Astrocyte of the spinal cord (primary cell): Measurements from ENCODE around the gene CACNB4.

Source experiments
- DNase-seq: peaks from one replicate; pipeline ENCODE4 v3.0.0; 2011; ENCODE audit warnings: low read depth, low spot score
- H3K4me3 ChIP-seq: 2 replicates; pipeline ENCODE4 v1.5.1; 2011; ENCODE audit warnings: low read depth, mild to moderate bottlenecking, low read length, moderate library complexity
- in situ Hi-C: cut with HindIII; loops from 2 replicates; pipeline ENCODE4 v1.10.0; 2017; ENCODE audit warnings: low sequenced_read_pairs
- TF ChIP-seq, protein P1 (sequence below): IDR thresholded peaks from 2 replicates; pipeline ENCODE4 v1.5.1; 2012; ENCODE audit warnings: low read depth, mild to moderate bottlenecking, low read length, inconsistent platforms

CACNB4 gene

DNA sequence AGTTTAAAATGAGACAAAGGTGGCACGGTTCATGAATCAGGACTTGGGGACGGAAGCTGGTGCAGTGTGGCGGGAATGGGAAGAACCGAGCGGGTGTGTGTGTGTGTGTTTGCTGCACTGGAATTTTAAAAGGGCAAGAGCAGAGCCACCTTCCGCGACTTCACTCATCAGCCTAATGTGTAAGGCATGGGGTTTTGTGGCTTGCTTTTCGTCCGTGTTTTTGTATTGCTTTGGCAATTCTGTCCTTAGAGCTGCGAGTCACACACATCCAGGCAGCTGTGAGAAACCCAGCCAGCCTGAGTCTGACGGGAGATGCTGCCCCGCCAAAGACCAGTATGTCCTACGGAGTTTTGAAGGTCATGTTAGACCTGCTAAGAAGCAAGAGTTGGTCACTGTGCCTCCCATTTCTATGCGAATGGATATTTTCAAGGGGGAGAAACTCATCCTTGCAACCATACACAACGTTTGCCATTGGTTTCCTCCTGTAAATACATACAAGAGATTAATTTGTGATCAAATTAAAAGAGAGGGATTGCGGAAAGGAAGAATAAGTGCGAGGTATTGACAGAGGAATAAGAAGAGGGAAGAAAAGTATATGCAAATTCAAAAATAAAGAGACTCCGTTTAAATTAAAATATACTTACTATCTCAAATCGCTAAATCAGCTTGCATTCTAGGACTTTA, 665 bp upstream of the CACNB4 start:
- TF ChIP-seq, protein P1, sequence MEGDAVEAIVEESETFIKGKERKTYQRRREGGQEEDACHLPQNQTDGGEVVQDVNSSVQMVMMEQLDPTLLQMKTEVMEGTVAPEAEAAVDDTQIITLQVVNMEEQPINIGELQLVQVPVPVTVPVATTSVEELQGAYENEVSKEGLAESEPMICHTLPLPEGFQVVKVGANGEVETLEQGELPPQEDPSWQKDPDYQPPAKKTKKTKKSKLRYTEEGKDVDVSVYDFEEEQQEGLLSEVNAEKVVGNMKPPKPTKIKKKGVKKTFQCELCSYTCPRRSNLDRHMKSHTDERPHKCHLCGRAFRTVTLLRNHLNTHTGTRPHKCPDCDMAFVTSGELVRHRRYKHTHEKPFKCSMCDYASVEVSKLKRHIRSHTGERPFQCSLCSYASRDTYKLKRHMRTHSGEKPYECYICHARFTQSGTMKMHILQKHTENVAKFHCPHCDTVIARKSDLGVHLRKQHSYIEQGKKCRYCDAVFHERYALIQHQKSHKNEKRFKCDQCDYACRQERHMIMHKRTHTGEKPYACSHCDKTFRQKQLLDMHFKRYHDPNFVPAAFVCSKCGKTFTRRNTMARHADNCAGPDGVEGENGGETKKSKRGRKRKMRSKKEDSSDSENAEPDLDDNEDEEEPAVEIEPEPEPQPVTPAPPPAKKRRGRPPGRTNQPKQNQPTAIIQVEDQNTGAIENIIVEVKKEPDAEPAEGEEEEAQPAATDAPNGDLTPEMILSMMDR = no peak
- H3K4me3 ChIP-seq = peak overlapping the region; percentile 45
- in situ Hi-C loops = no loop called here
- peak; percentile 5 for DNase-seq

DNA sequence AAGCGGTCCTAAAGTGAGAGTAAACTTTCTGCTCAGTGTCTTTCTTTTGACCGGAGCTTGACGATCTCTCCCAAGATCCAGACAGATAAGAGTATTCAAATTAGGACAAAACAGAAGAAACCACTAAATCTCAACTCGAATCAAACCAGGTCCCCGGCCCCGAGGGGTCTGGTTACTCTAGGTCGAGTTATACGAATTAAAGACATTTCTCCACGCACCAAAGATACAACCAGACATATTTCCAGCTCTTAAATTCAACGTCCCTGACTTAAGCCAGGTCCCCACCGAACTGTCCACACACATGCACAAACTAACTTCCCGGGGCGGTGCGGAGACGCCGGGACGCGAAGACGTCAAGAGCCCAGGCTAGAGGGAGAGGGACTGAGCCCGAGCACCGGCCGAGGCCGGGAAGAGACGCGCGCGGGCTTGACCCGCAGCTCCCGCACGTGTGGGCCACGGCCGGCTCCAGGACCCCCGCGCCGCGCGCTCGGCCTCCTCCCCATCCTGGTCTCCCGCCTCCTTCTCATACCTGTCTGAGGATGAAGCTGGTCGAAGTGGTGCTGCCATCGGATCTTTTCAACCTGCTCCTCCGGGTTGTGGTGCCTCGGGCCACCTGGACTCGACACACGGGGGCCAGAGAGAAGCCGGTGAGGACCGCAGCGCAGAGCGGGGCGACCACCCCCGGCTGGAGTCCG, 896 bp downstream of the CACNB4 start:
- peak; percentile 22 for DNase-seq
- TF ChIP-seq, protein P1 = no peak

DNA sequence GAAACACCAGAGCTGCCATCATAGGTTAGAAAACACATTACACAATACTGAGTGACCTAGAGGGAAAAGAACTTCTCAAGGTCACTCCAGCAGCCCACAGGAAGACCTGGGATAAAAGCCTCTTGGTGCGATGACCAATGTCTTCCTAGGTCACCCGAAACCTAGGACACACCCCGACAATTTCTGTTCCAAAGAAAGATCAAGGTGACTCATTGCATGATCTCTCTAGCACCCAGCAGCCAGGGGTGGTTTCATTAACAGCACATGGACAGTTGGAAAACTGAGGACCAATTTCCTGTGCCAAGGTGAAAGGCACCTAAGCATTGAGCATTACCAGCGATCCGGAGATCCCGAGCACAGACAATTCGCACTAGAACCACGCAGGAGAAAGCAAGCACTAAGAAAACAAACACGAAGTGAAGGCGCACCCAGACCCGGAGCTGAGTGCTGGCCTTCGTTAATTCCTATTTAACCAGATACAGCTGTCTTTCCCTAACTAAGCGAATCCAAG, 1.5 kb downstream of the CACNB4 start:
- no peak for DNase-seq
- TF ChIP-seq, protein P1 = no peak
- peak overlapping the region; percentile 45 for H3K4me3 ChIP-seq
- in situ Hi-C loops = no loop called here

More for the DNA sequence above, 896 bp downstream of the CACNB4 start:
- H3K4me3 ChIP-seq = peak overlapping the region; percentile 45
- in situ Hi-C loops = no loop called here

DNA sequence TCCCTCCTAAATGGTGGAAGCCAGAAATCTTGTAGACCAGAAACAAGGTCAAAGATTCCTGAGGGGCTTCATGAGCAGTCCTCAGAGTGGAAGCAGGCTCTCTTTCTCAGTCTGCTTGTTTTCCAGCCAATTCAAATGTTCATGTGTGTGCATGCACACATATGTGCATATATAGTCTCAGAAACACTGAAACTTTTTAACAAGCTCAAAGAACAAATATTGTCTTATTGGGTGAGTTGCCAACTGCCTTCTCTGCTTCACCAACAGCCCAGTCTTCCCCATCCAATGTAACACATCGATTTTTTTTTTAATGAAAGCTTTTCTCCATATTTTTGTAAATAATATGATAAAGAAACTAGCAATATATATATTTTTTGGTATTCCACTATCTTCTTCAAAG, 3.7 kb downstream of the CACNB4 start:
- TF ChIP-seq, protein P1 = no peak
- H3K4me3 ChIP-seq = no peak overlapping the region
- in situ Hi-C loops = no loop called here
- no peak for DNase-seq

DNA sequence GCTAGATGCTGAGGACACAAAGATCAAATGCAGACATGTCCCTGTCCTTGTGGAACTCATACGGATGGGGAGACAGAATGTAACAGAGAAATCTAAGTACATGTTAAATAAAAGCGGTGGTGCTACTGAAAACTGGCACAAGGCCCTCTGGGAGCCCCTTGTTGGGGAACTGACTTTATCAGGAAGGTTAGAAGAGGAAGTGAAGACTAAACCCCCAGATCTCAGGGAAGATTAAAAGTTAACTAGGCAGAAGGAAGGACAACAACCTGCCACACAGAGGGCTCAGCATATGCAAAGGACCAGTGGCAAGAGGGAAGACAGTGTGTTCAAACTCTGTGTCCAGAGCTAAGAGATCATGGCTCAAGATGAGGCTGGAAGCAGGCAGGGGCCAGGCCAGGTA, 4.8 kb downstream of the CACNB4 start:
- in situ Hi-C loops = no loop called here
- TF ChIP-seq, protein P1 = no peak

DNA sequence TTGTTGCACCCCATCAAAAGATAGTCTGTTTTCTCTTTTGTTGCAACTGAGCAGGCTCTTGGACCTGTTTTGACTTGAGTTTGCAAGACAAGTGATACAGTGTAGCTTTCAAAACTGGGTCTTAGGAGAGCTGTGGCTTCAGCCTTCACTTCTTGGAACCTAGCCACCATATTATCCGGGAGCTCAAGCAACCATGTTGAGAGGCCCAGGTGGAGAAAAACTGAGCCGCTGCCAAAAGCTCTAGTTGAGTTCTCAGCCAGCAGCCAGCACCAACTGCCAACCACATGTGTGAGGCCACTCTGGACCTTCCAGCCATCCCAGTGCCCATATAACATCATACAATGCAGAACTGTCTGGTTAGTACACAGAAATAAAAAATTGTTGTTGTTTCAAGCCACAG, 5.4 kb downstream of the CACNB4 start:
- no peak overlapping the region for H3K4me3 ChIP-seq
- TF ChIP-seq, protein P1 = no peak
- in situ Hi-C loops = no loop called here
- no peak for DNase-seq

More for the DNA sequence above, 4.8 kb downstream of the CACNB4 start:
- no peak for DNase-seq
- no peak overlapping the region for H3K4me3 ChIP-seq
